ENCODE data around the gene NELFCD. TPM values are rescaled to one million over a fixed set of nuclear protein-coding genes. Genes with fewer than 3 reads are reported as not detected.
"Not testable (repeated sequence)": the region's sequence is repeated elsewhere in the genome, so short reads cannot be mapped to it uniquely, and the experiment has no call there.

Gene NELFCD
- total RNA-seq, 2 donors from 2014 or later: 55.0 to 85.2 TPM

DNA sequence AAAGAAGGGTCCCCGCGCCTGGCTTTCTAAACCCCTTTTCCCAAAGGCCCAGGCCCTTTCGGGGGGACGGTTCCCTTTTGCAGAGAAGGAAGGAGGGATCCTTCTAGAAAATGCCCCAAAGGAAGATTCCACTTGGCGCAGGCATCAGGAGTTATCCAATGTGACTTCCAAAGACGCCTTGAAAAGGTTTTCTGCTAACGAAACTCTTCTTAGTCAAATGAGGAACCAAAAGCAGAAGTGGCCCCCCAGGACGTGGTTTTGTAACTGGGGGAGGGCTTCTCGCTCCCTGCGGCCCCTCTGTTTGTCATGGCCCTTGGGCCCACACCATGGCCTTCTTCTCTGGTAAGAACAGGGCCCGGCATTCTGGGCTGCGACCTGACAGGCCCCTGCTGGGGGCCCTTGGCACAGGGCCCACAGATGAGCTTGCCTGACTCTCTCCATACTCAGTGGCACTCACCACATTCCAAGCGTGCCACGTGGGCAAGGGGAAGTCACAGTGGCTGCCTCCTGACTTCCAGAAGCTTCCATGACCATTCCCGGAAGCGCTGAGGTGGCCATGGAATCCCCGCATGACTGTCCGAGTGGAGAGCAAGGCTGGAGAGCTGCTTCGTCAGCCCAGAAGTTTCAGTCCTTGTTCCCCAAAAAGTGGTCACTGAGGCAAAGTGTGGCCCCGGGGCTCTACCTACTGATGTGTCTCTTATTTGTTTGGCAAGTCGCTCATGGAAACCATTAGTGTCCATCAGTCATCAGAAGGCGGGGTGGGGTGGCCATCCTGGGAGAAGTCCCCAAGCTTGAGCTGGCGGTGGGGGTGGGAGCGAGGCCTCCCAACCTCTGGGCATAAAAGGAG is 26.8 kb downstream of the NELFCD start:
- no peaks in the 10 kb centered on the region for H3K27me3 ChIP-seq (replicated peaks; ENCODE audit: insufficient read depth)
- H3K36me3 ChIP-seq: no peaks in the 10 kb centered on the region
- intact Hi-C loops (cut with DNase I): no loop called here
- peaks cover 7% of the 10 kb centered on the region for H3K4me1 ChIP-seq (replicated peaks)
- H3K27ac ChIP-seq: peak overlapping the region; percentile 72 to 76
- WGBS: 84% methylated on average over 24 of the region's 24 CpGs
- no peak for TF ChIP-seq POLR2A (IDR thresholded peaks at IDR 0.05)
- TF ChIP-seq, protein P1, sequence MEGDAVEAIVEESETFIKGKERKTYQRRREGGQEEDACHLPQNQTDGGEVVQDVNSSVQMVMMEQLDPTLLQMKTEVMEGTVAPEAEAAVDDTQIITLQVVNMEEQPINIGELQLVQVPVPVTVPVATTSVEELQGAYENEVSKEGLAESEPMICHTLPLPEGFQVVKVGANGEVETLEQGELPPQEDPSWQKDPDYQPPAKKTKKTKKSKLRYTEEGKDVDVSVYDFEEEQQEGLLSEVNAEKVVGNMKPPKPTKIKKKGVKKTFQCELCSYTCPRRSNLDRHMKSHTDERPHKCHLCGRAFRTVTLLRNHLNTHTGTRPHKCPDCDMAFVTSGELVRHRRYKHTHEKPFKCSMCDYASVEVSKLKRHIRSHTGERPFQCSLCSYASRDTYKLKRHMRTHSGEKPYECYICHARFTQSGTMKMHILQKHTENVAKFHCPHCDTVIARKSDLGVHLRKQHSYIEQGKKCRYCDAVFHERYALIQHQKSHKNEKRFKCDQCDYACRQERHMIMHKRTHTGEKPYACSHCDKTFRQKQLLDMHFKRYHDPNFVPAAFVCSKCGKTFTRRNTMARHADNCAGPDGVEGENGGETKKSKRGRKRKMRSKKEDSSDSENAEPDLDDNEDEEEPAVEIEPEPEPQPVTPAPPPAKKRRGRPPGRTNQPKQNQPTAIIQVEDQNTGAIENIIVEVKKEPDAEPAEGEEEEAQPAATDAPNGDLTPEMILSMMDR (IDR thresholded peaks at IDR 0.05): no peak
- no peak for TF ChIP-seq POLR2AphosphoS5 (IDR thresholded peaks at IDR 0.05)
- no peaks in the 10 kb centered on the region for H3K9me3 ChIP-seq
- peak overlapping the region; percentile 66 to 68 for H3K4me3 ChIP-seq
- no peak for DNase-seq (ENCODE audit: low spot score)

DNA sequence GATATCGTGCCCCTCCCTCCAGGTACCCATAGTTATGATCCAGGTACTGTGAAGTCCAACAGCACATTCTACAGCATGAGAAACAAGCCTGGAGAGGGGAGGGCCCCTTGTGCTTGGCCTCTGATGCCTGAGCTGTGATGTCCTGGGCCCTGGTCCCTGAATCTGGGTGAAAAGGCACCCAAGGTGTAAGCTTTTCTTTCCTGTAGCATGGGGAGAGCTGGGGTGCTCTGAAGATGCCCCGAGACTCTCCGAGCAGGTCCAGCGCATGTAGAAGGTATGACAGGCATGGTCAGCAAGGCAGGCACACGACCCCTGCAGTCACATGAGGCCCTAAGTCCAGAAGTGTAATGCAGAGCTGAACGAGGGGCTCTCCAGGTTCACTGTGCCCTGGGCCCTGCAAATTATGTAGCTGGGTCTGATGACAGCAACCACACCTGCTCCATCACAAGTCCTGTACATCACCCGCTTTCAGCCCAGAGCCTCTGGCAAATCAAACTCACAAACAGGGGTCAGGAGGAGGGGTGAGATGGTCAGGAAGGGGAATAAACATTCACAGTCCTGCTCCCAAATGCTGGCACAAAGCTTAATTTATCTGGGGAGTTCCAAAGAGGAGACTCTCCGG is 27.8 kb downstream of the NELFCD start:
- no peak for TF ChIP-seq POLR2A (IDR thresholded peaks at IDR 0.05)
- TF ChIP-seq, protein P1 (IDR thresholded peaks at IDR 0.05): no peak
- no peak for TF ChIP-seq POLR2AphosphoS5 (IDR thresholded peaks at IDR 0.05)
- Histone ChIP-seq H3K36me3 (no peaks in the 10 kb centered on the region), H3K9me3 (no peaks in the 10 kb centered on the region), H3K4me1 (replicated peaks) (peaks cover 7% of the 10 kb centered on the region), H3K27ac (no peak overlapping the region), H3K4me3 (no peak overlapping the region), H3K27me3 (replicated peaks; ENCODE audit: insufficient read depth) (no peaks in the 10 kb centered on the region)
- WGBS: 88% methylated on average over 8 of the region's 8 CpGs
- intact Hi-C loops (cut with DNase I): no loop called here
- no peak for DNase-seq (ENCODE audit: low spot score)

DNA sequence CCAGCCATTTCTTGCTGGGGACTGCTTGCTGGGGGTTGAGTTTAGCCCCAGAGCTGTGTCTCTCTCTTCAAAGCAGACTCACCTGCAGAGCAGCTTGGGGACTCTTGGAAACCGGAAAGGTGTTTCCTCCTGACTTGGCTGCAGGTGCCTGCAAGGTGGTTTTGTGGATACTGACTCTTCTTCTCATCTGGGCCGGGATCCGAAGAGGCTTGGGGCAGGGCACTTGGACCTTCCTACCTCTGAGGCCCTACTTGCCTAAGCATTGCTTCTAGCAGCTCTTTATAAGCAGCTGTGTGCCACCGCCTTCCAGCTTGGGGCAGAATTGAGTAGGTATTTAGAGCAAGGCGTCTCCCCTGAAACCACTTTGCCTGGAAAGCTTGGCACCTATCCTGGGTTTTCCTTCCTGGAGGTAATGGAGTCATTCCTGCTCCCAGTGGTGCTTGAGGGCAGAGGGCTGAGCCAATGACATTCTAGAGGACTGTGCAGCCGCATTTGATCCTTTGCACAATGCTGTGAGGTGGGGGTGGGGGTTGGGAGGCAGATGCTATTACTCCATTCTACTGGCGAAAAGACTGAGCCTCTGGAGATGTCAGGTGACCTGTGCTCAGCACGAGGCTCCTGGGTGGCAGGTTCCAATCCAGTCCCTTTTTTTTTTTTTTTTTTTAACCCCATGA is 29.4 kb downstream of the NELFCD start:
- H3K9me3 ChIP-seq: no peaks in the 10 kb centered on the region
- H3K4me3 ChIP-seq: no peak overlapping the region
- H3K27me3 ChIP-seq (replicated peaks; ENCODE audit: insufficient read depth): no peaks in the 10 kb centered on the region
- H3K36me3 ChIP-seq: no peaks in the 10 kb centered on the region
- intact Hi-C loops (cut with DNase I): no loop called here
- WGBS: 64% methylated on average over 8 of the region's 8 CpGs
- H3K4me1 ChIP-seq (replicated peaks): peaks cover 5% of the 10 kb centered on the region
- no peak for TF ChIP-seq POLR2A (IDR thresholded peaks at IDR 0.05)
- TF ChIP-seq, protein P1 (IDR thresholded peaks at IDR 0.05): no peak
- TF ChIP-seq POLR2AphosphoS5 (IDR thresholded peaks at IDR 0.05): no peak
- DNase-seq (ENCODE audit: low spot score): no peak
- no peak overlapping the region for H3K27ac ChIP-seq

DNA sequence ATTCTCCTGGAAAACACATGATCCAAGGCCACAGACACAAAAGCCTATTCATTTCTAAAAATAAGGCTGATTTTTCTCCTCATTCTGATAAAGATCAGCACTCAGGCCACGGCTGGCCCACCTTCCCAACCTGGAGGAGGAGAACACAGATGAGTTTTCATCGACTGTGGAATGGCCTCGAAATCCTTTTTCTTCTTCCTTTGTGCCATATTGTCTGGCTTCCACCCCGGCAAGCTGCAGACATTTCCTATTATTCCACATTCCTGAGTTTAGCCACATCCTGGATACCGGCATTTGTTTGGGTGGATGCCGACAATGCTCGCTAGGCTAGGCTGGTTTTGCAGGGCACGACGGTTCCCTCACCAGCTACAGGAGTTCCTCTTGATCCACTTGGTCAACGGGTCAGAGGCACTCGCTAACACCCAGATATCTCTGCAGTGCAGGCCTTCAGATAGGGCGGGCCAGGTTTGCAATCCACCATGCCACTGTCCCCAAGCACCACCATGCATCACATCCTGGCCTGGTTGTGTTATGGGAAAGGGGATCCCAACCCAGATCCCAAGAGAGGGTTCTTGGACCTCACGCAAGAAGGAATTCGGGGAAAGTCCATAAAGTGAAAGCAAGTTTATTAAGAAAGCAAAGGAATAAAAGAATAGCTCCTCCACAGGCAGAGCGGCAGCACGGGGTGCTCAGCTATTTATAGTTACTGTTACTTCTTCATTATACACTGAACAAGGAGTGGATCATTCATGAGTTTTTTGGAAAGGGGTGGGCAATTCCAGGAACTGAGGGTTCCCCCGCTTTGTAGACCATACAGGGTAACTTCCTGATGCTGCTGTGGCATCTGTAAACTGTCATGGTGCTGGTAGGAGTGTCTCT is 30.2 kb downstream of the NELFCD start:
- no peak overlapping the region for H3K4me3 ChIP-seq
- no peaks in the 10 kb centered on the region for H3K36me3 ChIP-seq
- H3K27me3 ChIP-seq (replicated peaks; ENCODE audit: insufficient read depth): no peaks in the 10 kb centered on the region
- WGBS: 61% methylated on average over 17 of the region's 17 CpGs
- TF ChIP-seq POLR2A (IDR thresholded peaks at IDR 0.05) (no peak), POLR2AphosphoS5 (IDR thresholded peaks at IDR 0.05) (peak; percentile 51)
- TF ChIP-seq, protein P1 (IDR thresholded peaks at IDR 0.05): no peak
- no peaks in the 10 kb centered on the region for H3K4me1 ChIP-seq (replicated peaks)
- H3K9me3 ChIP-seq: no peaks in the 10 kb centered on the region
- intact Hi-C loops (cut with DNase I): no loop called here
- H3K27ac ChIP-seq: no peak overlapping the region
- DNase-seq (ENCODE audit: low spot score): peak; percentile 51

DNA sequence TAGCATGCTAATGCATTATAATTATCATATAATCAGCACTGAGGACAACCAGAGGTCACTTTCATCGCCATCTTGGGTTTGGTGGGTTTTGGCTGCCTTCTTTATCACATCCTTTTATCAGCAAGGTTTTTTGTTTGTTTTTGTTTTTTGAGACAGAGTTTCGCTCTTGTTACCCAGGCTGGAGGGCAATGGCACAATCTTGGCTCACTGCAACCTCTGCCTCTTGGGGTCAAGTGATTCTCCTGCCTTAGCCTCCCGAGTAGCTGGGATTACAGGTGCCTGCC is 30.8 kb downstream of the NELFCD start:
- H3K4me3 ChIP-seq; intact Hi-C loops (cut with DNase I); DNase-seq (ENCODE audit: low spot score); H3K9me3 ChIP-seq; H3K27me3 ChIP-seq (replicated peaks; ENCODE audit: insufficient read depth); H3K27ac ChIP-seq; H3K4me1 ChIP-seq (replicated peaks); H3K36me3 ChIP-seq: not testable (repeated sequence)
- 93% methylated on average over 3 of the region's 3 CpGs for WGBS
